Activated naive CD4-positive, alpha-beta T cell treated with anti-CD3 and anti-CD28 coated beads, Interleukin-2, amount 50 U/mL, for 16 hours (primary cell): ENCODE data around the gene PRAMEF20.

Source experiments
- DNase-seq: peaks from one replicate; pipeline ENCODE4 v3.0.0-alpha.2; 2020

The PRAMEF20 gene

DNA sequence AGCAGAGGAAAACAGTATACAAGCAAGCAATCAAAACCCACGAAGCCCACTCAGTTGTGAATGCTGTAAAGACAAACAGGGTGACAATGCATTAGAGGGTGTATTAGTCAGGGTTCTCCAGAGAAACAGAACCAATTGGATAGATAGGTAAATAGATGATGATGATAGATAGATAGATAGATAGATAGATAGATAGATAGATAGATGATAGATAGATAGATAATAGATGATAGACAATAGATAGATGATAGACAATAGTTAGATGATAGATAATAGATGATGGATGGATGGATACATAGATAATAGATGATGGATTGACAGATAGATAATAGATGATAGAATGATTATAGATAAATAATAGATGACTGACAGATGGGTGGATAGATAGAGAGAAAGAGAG, 55.3 kb downstream of the PRAMEF20 start:
- DNase-seq: no peak

DNA sequence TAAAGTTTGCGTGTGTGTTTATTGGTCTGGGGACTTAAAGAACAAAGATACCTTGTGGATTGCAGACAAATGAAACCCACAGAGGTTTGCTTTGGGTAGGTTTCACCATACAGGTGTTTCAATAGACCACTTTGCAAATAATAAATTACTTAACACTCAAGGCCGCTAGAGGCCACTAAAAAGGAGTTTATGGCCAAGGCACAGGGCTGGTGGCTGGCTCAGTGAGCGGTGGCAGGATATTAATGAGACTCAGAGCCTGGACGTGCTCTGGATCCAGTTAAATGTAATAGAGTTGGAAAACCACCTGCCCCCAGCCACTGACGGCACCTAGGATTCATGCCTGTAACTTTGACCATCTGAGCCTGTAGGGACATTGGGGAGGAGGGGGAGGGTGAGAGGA, 59.1 kb downstream of the PRAMEF20 start:
- no peak for DNase-seq
